Activated CD4-positive, alpha-beta memory T cell treated with anti-CD3 and anti-CD28 coated beads for 36 hours (primary cell): ENCODE data around the gene FMOD. TPM values are rescaled to one million over a fixed set of nuclear protein-coding genes. Genes with fewer than 3 reads are reported as not detected.
"Not testable (repeated sequence)": the region's sequence is repeated elsewhere in the genome, so short reads cannot be mapped to it uniquely, and the experiment has no call there.

Experiments used
- CTCF ChIA-PET: fragments of 350-600 bp; sonication (Branson Sonifier 250); formaldehyde crosslinking; loops from one replicate; lab custom pipeline; 2021; ENCODE audit warnings: antibody characterized with exemption, inconsistent platforms; lab: Charles Lee
- POLR2A ChIA-PET: fragments of 350-600 bp; sonication (Branson Sonifier 250); formaldehyde crosslinking; loops from one replicate; lab custom pipeline; 2021; ENCODE audit warnings: antibody characterized with exemption; lab: Charles Lee
- DNase-seq: peaks from one replicate; pipeline ENCODE4 v3.0.0-alpha.2; 2020
- H3K27ac Mint-ChIP-seq: one replicate; pipeline ENCODE4 v1.8.0; 2021; ENCODE audit warnings: mixed read lengths
- H3K27me3 Mint-ChIP-seq: one replicate; pipeline ENCODE4 v1.8.0; 2021; ENCODE audit warnings: mixed read lengths
- H3K36me3 Mint-ChIP-seq: one replicate; pipeline ENCODE4 v1.8.0; 2021; ENCODE audit warnings: mixed read lengths
- H3K4me1 Mint-ChIP-seq: one replicate; pipeline ENCODE4 v1.8.0; 2021; ENCODE audit warnings: low read depth, mixed read lengths
- H3K4me3 Mint-ChIP-seq: one replicate; pipeline ENCODE4 v1.8.0; 2021; ENCODE audit warnings: mild to moderate bottlenecking, mixed read lengths
- H3K9me3 Mint-ChIP-seq: one replicate; pipeline ENCODE4 v1.8.0; 2021; ENCODE audit warnings: mixed read lengths
- intact Hi-C: fragments of 100-400 bp; cut with micrococcal nuclease; formaldehyde crosslinking; loops from one replicate; pipeline ENCODE4 v1.15.1; 2023
- total RNA-seq, 2 experiments: library from RNA; stranded (reverse); gene quantifications; one replicate each; pipeline ENCODE4 v1.2.3, GENCODE V29; 2021

FMOD gene
- total RNA-seq, 2 experiments from 2014 or later = 0.95 to 1.9 TPM

DNA sequence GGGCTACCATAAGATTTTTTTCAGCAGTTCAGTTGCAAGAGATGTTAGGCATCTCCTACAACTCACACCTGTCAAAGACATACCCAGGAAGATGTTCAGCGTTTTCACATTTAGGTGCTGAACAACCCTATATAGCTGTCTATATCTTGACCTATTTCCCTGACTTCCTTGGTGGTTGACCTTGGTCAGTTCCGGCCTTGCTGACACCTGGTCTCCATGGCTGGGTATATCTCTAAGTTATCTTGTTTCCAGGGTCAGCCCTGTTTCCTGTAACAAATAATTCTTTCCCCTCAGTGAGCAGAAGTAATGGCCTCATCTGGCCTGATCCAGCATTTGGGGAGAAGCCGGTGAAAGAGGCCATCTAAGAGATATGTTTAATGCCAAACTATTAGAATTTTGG lies 48.0 kb downstream of the FMOD start:
- intact Hi-C loops = no loop called here
- peaks cover 25% of the 10 kb centered on the region for H3K36me3 Mint-ChIP-seq
- H3K27ac Mint-ChIP-seq = peak overlapping the region; percentile 98
- peaks cover 42% of the 10 kb centered on the region for H3K4me1 Mint-ChIP-seq
- no peaks in the 10 kb centered on the region for H3K27me3 Mint-ChIP-seq
- no peak for DNase-seq
- H3K4me3 Mint-ChIP-seq = no peak overlapping the region
- ChIA-PET CTCF (interaction anchor here (0.6 kb wide), 1 partner anchor 30 kb away, joined by 3 read pairs; no protein-coding TSS in a partner anchor), POLR2A (no interaction called here)
- no peaks in the 10 kb centered on the region for H3K9me3 Mint-ChIP-seq

GRCh38 chr1:203302456-203302855 lies 48.5 kb downstream of the FMOD start:
- intact Hi-C loops = no loop called here
- POLR2A ChIA-PET = no interaction called here
- Mint-ChIP-seq H3K36me3 (peaks cover 20% of the 10 kb centered on the region), H3K4me3 (no peak overlapping the region), H3K9me3 (no peaks in the 10 kb centered on the region), H3K27me3 (no peaks in the 10 kb centered on the region), H3K4me1 (peaks cover 41% of the 10 kb centered on the region), H3K27ac (no peak overlapping the region)
- CTCF ChIA-PET = interaction anchor here (0.6 kb wide), 1 partner anchor 30 kb away, joined by 3 read pairs; no protein-coding TSS in a partner anchor
- no peak for DNase-seq

DNA sequence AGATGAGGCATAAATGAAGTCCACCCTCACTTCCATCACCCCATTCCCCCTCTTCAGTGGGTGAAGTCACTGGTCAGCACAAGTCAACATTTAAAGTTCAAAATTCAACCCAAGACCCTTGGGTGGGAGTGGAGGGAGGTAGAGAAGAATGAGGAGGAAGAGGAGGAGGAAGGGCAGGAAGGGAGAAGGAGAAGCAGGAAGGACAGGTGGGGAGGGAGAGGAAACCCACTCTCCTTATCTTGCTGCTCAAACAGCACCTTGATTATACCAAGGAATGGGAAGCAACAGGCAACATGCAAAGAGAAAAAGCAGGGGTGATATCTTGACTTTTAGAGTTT lies 49.6 kb downstream of the FMOD start:
- Mint-ChIP-seq H3K36me3 (peaks cover 9% of the 10 kb centered on the region), H3K9me3 (no peaks in the 10 kb centered on the region), H3K4me3 (no peak overlapping the region), H3K27me3 (no peaks in the 10 kb centered on the region), H3K4me1 (peaks cover 40% of the 10 kb centered on the region), H3K27ac (no peak overlapping the region)
- POLR2A ChIA-PET = no interaction called here
- intact Hi-C loops = no loop called here
- DNase-seq = no peak
- CTCF ChIA-PET = interaction anchor here (1.0 to 3.5 kb wide), 3 partner anchors 10 to 33 kb away, joined by 3 to 28 read pairs (median 7); no protein-coding TSS in a partner anchor

- Mint-ChIP-seq H3K27me3 (no peaks in the 10 kb centered on the region), H3K4me3 (no peak overlapping the region), H3K4me1 (peaks cover 40% of the 10 kb centered on the region), H3K9me3 (no peaks in the 10 kb centered on the region), H3K36me3 (peaks cover 4% of the 10 kb centered on the region), H3K27ac (no peak overlapping the region)
- intact Hi-C loops = loop anchor here (1.0 kb wide), 1 partner anchor 9 kb away; no protein-coding TSS in a partner anchor
- no peak for DNase-seq
- ChIA-PET POLR2A (interaction anchor here (1.0 to 2.5 kb wide), 2 partner anchors 10 to 23 kb away, joined by 3 to 17 read pairs; no protein-coding TSS in a partner anchor), CTCF (interaction anchor here (1.0 to 3.5 kb wide), 5 partner anchors 10 to 39 kb away, joined by 3 to 28 read pairs (median 7); no protein-coding TSS in a partner anchor)
Observed at GRCh38 chr1:203300441-203301330, 50.2 kb downstream of the FMOD start.

- H3K27ac Mint-ChIP-seq, H3K9me3 Mint-ChIP-seq, H3K27me3 Mint-ChIP-seq, DNase-seq, H3K36me3 Mint-ChIP-seq, H3K4me3 Mint-ChIP-seq: not testable (repeated sequence)
- POLR2A ChIA-PET = interaction anchor here (0.7 to 2.5 kb wide), 3 partner anchors 8 to 22 kb away, joined by 3 to 17 read pairs (median 3); no protein-coding TSS in a partner anchor
- intact Hi-C loops = loop anchor here (1.0 kb wide), 1 partner anchor 9 kb away; no protein-coding TSS in a partner anchor
- CTCF ChIA-PET = interaction anchor here (1.4 to 3.5 kb wide), 5 partner anchors 9 to 40 kb away, joined by 4 to 28 read pairs (median 7); no protein-coding TSS in a partner anchor
- peaks cover 45% of the 10 kb centered on the region for H3K4me1 Mint-ChIP-seq
Observed at GRCh38 chr1:203299719-203300429, 51.0 kb downstream of the FMOD start.

DNA sequence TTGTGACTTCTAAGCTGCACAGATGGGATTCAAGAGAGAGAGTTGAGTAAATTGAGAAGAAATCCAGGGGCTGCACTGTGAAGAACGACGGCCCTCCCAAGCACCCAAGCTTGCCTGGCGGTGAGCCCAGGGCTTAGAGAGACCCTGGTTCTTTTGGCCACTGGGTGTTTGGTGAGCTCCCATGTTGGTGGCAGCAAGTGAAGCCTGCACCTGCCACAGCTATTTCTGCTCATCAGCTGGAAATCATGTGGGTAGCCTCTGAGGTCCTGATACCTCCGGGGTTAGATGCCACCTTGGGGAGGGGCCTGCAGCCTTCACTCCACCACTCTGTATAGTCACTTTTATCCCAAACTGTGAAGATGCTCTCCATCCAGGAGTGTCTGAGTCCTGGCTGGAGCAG lies 51.8 kb downstream of the FMOD start:
- ChIA-PET CTCF (interaction anchor here (1.1 to 3.5 kb wide), 4 partner anchors 8 to 30 kb away, joined by 3 to 28 read pairs (median 6); no protein-coding TSS in a partner anchor), POLR2A (interaction anchor here (0.7 to 2.5 kb wide), 3 partner anchors 8 to 28 kb away, joined by 3 to 17 read pairs (median 4); no protein-coding TSS in a partner anchor)
- Mint-ChIP-seq H3K27me3 (no peaks in the 10 kb centered on the region), H3K4me3 (no peak overlapping the region), H3K9me3 (no peaks in the 10 kb centered on the region), H3K4me1 (peaks cover 44% of the 10 kb centered on the region), H3K27ac (no peak overlapping the region), H3K36me3 (no peaks in the 10 kb centered on the region)
- no peak for DNase-seq
- intact Hi-C loops = no loop called here

DNA sequence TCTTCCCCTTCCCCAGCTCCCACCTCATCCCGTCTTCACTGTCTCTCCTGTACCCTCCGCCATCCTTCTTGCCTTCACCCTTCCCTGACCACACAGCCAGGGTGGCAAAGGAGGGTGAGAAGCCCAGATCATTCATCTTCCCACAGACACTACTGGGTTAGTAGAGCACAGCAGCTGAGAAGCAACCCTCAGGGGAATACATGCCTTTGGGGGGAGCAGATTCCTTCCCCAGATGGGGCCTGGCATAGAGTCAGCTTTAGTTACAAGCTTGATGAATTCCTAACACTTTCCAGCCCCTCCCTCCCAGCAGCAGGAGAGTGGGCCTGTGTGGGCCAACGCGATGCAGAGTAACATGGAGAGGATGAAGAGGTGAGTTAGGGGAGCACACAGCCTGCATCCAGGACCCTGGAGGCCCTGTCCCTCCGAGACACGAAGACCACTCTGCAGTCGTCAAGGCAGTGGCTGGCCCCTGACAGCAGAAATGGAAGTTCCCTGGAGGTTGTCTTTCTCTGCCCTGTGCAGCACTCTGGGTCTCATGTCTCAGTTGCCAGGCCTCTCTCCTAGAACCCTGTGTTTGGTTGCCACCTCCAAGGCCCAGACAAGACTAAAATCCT lies 54.4 kb downstream of the FMOD start:
- POLR2A ChIA-PET = no interaction called here
- intact Hi-C loops = no loop called here
- CTCF ChIA-PET = interaction anchor here (21.6 kb wide), 1 partner anchor 24 kb away, joined by 356 read pairs; no protein-coding TSS in a partner anchor
- Mint-ChIP-seq H3K36me3 (no peaks in the 10 kb centered on the region), H3K4me3 (no peak overlapping the region), H3K27ac (no peak overlapping the region), H3K9me3 (no peaks in the 10 kb centered on the region), H3K4me1 (peaks cover 42% of the 10 kb centered on the region), H3K27me3 (no peaks in the 10 kb centered on the region)
- DNase-seq = no peak

DNA sequence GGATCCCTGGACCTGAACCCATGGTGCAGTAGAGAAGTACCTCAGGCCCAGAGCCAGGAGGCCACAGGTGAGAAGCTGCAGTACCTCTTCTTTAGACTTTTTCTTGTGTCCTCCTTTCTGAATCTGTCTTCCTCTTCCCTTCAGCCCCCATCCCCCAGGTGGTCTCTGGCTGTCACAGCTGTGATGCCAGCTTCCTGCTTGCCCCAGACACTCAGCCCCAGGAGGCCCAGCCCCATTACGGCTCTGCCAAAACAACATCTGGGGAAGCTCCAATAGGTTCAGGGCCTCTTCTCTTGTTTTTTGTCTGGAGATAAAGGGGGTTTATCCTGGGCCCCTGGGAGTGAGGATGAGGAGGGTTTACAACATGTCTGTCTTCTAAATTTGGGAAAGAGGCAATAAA lies 55.1 kb downstream of the FMOD start:
- no peak for DNase-seq
- intact Hi-C loops = no loop called here
- Mint-ChIP-seq H3K4me3 (no peak overlapping the region), H3K27ac (no peak overlapping the region), H3K9me3 (no peaks in the 10 kb centered on the region), H3K27me3 (no peaks in the 10 kb centered on the region), H3K36me3 (no peaks in the 10 kb centered on the region), H3K4me1 (peaks cover 45% of the 10 kb centered on the region)
- POLR2A ChIA-PET = interaction anchor here (1.7 kb wide), 2 partner anchors 9 to 11 kb away, joined by 7 to 10 read pairs; partner anchors contain the start of gene BTG2
- CTCF ChIA-PET = interaction anchor here (1.2 to 21.6 kb wide), 3 partner anchors 9 to 41 kb away, joined by 3 to 356 read pairs (median 5); partner anchors contain the start of gene BTG2

DNA sequence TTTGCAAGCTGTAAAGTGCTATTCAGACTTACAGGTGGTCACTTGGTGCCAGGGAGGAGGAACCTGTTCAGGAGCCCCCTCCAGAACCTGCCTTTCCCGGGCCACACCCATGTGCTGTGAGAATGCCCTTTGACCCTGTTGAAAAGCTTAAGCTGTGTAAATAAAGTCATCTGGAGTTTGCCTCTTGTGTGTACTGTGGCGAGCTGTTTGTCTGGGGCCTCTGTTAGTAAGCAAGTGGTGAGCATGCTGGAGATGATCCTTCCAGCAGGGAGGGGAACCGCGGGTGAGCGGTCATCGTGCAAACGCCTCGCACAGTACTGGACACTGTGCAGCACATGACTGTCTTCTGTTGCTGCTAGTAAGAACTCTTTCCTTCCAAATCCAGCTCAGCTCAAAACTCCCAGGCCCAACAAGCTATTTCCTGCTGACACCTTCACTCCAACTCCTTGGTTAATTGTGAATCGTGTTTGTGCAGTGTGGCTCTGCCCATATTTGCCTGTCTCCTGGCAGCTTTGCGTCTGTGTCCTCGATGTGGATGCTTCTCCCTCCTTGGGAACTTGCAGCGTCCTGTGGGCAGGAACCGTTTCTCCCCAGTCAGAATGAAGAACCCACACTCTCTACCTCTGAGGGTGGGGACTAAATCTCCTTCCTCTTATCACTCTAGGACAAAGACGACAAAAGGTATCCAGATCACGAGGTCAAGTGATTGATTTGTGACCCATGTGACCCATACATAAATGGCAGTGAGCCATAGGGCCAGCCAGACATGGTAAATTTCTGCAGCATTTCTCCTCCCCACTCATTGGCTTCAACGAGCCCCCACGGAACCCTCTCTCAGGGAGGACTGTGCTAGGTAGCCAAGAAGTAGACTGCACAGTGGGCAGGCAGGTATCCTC lies 59.5 kb downstream of the FMOD start:
- Mint-ChIP-seq H3K27ac (peak overlapping the region; percentile 100), H3K36me3 (no peaks in the 10 kb centered on the region), H3K27me3 (peaks cover 2% of the 10 kb centered on the region), H3K4me1 (peaks cover 72% of the 10 kb centered on the region), H3K4me3 (peak overlapping the region; percentile 82), H3K9me3 (no peaks in the 10 kb centered on the region)
- POLR2A ChIA-PET = interaction anchor here (0.9 to 8.1 kb wide), 8 partner anchors 8 to 473 kb away, joined by 3 to 204 read pairs (median 32); partner anchors contain the start of genes ATP2B4, BTG2 and LAX1
- peak; percentile 38 for DNase-seq
- CTCF ChIA-PET = interaction anchor here (0.9 to 21.6 kb wide), 11 partner anchors 8 to 253 kb away, joined by 3 to 356 read pairs (median 7); partner anchors contain the start of gene BTG2
- intact Hi-C loops = loop anchor here (1.0 kb wide), 1 partner anchor 9 kb away; no protein-coding TSS in a partner anchor
